Peyer's patch (tissue), 4 donors: ENCODE data around the gene SYCN.

Experiments used
- POLR2A ChIP-seq, 2 donors: fragments of 450-650 bp; IDR thresholded peaks; one replicate each; pipeline ENCODE4 v1.5.1; 2017; ENCODE audit warnings: antibody characterized with exemption in 2 of 2, mild to moderate bottlenecking in 2 of 2, moderate library complexity in 2 of 2
- TF ChIP-seq, protein P1 (sequence below), 6 experiments: fragments of 450-650 bp in 4 of 6; fragments of 200-600 bp in 2 of 6; sonication (generic) in 1 of 6; IDR thresholded peaks; one replicate each; pipeline ENCODE4 v1.5.1; 2017 to 2019; ENCODE audit warnings: antibody characterized with exemption in 6 of 6, mild to moderate bottlenecking in 3 of 6, moderate library complexity in 1 of 6

DNA sequence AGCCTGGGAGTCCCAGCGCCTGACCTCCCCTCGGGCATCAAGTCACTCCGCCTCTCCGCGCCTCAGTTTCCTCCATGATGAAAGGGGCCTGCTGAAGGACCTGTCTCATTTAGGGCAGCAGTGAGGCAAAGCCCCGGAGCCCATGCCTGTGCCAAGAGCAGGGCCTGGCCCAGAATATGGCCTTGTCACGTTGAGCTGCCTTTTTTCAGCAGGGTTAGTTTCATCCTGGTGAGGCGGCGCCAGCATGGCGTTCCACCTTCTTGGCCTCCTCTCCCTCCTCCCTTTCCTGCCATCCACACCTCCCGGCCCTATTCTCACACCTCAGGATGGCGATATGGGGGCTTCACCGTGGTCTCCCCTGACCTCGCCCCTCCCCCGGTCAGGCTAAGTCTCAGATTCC is 48.3 kb downstream of the SYCN start:
- TF ChIP-seq, protein P1, sequence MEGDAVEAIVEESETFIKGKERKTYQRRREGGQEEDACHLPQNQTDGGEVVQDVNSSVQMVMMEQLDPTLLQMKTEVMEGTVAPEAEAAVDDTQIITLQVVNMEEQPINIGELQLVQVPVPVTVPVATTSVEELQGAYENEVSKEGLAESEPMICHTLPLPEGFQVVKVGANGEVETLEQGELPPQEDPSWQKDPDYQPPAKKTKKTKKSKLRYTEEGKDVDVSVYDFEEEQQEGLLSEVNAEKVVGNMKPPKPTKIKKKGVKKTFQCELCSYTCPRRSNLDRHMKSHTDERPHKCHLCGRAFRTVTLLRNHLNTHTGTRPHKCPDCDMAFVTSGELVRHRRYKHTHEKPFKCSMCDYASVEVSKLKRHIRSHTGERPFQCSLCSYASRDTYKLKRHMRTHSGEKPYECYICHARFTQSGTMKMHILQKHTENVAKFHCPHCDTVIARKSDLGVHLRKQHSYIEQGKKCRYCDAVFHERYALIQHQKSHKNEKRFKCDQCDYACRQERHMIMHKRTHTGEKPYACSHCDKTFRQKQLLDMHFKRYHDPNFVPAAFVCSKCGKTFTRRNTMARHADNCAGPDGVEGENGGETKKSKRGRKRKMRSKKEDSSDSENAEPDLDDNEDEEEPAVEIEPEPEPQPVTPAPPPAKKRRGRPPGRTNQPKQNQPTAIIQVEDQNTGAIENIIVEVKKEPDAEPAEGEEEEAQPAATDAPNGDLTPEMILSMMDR (IDR thresholded peaks at IDR 0.05) = no peak
- TF ChIP-seq POLR2A (IDR thresholded peaks at IDR 0.05) = no peak
